ENCODE data around the gene LMNTD1.

DNA sequence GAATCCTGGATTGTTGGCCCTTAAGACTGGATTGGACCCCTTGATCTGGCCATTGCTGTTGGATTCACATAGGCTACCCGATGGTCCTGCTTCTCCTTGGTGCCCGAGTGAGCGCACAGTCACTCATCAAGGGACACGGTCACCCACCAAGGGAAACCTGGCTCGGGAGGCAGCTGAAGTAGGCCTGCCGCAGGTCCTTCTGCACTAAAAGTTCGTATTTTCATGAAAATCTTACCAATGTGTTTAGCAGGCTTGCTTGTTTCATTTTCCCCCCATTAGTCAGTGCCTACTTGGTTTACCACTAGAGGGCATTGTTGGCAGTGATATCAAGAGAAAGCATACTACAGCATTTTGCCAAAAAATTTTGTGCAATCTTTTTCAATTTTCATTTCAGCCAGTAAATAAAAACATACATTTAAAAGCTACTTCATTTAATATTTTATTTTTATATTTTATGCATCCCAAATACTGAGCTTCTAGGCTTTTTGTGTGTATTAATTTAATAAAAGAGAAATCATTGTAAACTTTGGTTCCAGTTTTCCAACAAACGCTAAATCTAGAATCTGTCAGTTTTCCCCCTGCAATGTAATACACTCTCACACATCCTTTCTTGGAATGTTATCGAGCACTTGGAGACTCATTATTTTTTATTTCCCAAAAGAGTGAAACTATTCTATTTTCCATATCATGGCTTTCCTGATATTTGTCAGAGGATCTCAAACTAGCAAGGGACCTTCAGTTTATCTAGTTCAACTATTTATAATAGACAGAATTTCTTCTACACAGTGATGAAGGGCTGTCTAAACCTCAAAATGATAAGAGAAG lies 116.7 kb downstream of the LMNTD1 start:
- TF ChIP-seq, protein P1, sequence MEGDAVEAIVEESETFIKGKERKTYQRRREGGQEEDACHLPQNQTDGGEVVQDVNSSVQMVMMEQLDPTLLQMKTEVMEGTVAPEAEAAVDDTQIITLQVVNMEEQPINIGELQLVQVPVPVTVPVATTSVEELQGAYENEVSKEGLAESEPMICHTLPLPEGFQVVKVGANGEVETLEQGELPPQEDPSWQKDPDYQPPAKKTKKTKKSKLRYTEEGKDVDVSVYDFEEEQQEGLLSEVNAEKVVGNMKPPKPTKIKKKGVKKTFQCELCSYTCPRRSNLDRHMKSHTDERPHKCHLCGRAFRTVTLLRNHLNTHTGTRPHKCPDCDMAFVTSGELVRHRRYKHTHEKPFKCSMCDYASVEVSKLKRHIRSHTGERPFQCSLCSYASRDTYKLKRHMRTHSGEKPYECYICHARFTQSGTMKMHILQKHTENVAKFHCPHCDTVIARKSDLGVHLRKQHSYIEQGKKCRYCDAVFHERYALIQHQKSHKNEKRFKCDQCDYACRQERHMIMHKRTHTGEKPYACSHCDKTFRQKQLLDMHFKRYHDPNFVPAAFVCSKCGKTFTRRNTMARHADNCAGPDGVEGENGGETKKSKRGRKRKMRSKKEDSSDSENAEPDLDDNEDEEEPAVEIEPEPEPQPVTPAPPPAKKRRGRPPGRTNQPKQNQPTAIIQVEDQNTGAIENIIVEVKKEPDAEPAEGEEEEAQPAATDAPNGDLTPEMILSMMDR (IDR thresholded peaks at IDR 0.05 in 8 of 11, conservative IDR thresholded peaks at IDR 0.05 in 3 of 11), result peak; percentile 39 to 85 (median 76)
- TF ChIP-seq POLR2AphosphoS5 (IDR thresholded peaks at IDR 0.05), result no peak
